ENCODE measurements around the gene RBMXL3. TPM values are rescaled to one million over a fixed set of nuclear protein-coding genes. Genes with fewer than 3 reads are reported as not detected.
A peak's percentile ranks its signal among the peaks of the same experiment; 100 is the strongest.

RBMXL3 gene
- total and polyA plus RNA-seq, 2 donors (not counting 3 experiments of a cell fraction or from before 2014, with no cell fraction given) = not detected

GRCh38 chrX:115174548-115174947 lies 14.7 kb upstream of the RBMXL3 start:
- H2AFZ ChIP-seq (ENCODE audit: low read depth, low read length) = no peak overlapping the region
- DNase-seq (ENCODE audit: low read depth, low spot score) = peak; percentile 62
- peaks cover 9% of the 10 kb centered on the region for H3K4me1 ChIP-seq (ENCODE audit: control insufficient read depth, extremely low read depth, insufficient read depth, low read length)
- H3K27ac ChIP-seq (ENCODE audit: insufficient read depth, low read depth, low read length) = peak overlapping the region; percentile 53
- no peaks in the 10 kb centered on the region for H3K27me3 ChIP-seq (ENCODE audit: control insufficient read depth in 2 of 2, insufficient read depth in 2 of 2, low read length in 2 of 2)
- dilution Hi-C loops (cut with MboI; ENCODE audit: extremely low pct_ligation_motif_present, low sequenced_read_pairs) = no loop called here
- H3K36me3 ChIP-seq (ENCODE audit: control insufficient read depth in 2 of 2, extremely low read depth in 1 of 2, insufficient read depth in 2 of 2, low read length in 2 of 2) = no peaks in the 10 kb centered on the region
- no TSS peak for BruUV-seq (replicated peaks)
- peak overlapping the region; percentile 51 for H3K9ac ChIP-seq (replicated peaks; ENCODE audit: extremely low read depth, insufficient read depth, low read length)
- H3K79me2 ChIP-seq (ENCODE audit: control insufficient read depth, insufficient read depth, low read length) = no peaks in the 10 kb centered on the region
- CTCF ChIA-PET = no interaction called here
- no peaks in the 10 kb centered on the region for H3K9me3 ChIP-seq (replicated peaks; ENCODE audit: control insufficient read depth, insufficient read depth, low read length)
- POLR2A ChIA-PET = interaction anchor here (0.6 kb wide), 1 partner anchor 455 kb away, joined by 3 read pairs; no protein-coding TSS in a partner anchor
- H3K4me3 ChIP-seq (replicated peaks in 1 of 3; ENCODE audit: insufficient read depth in 1 of 3, low read depth in 1 of 3, low read length in 3 of 3) = no peak overlapping the region
- H4K20me1 ChIP-seq (replicated peaks; ENCODE audit: control insufficient read depth, extremely low read depth, insufficient read depth, low read length) = no peaks in the 10 kb centered on the region
- intact Hi-C loops (cut with micrococcal nuclease) = loop anchor here (5.0 kb wide), 1 partner anchor 58 kb away; the partner anchor contains the start of gene LRCH2
- no peak overlapping the region for H3K4me2 ChIP-seq (ENCODE audit: insufficient read depth, low read length)
- FAIRE-seq = peak; percentile 85
- TF ChIP-seq FOS (IDR thresholded peaks at IDR 0.05; ENCODE audit: borderline replicate concordance, insufficient read depth, low read length) = peak; percentile 40
- peak; percentile 46 for TF ChIP-seq GATA2 (IDR thresholded peaks at IDR 0.05; ENCODE audit: insufficient read depth, insufficient read length, low read depth, low read length)
- TF ChIP-seq POLR2A (IDR thresholded peaks at IDR 0.05; ENCODE audit: low read depth, low read length) = no peak
- TF ChIP-seq CTCF (IDR thresholded peaks at IDR 0.05; ENCODE audit: extremely low read depth in 1 of 2, insufficient read depth in 1 of 2, low read depth in 1 of 2, low read length in 2 of 2) = no peak
- H3K9me1 ChIP-seq (replicated peaks; ENCODE audit: control insufficient read depth, extremely low read depth, insufficient read depth, low read length) = no peaks in the 10 kb centered on the region

GRCh38 chrX:115177932-115178331 lies 11.3 kb upstream of the RBMXL3 start:
- Histone ChIP-seq H3K4me2 (ENCODE audit: insufficient read depth, low read length) (no peak overlapping the region), H4K20me1 (replicated peaks; ENCODE audit: control insufficient read depth, extremely low read depth, insufficient read depth, low read length) (no peaks in the 10 kb centered on the region), H3K36me3 (ENCODE audit: control insufficient read depth in 2 of 2, extremely low read depth in 1 of 2, insufficient read depth in 2 of 2, low read length in 2 of 2) (no peaks in the 10 kb centered on the region), H3K27me3 (ENCODE audit: control insufficient read depth in 2 of 2, insufficient read depth in 2 of 2, low read length in 2 of 2) (no peaks in the 10 kb centered on the region), H3K4me1 (ENCODE audit: control insufficient read depth, extremely low read depth, insufficient read depth, low read length) (peaks cover 9% of the 10 kb centered on the region), H3K9ac (replicated peaks; ENCODE audit: extremely low read depth, insufficient read depth, low read length) (no peak overlapping the region), H3K4me3 (replicated peaks in 1 of 3; ENCODE audit: insufficient read depth in 1 of 3, low read depth in 1 of 3, low read length in 3 of 3) (no peak overlapping the region), H3K27ac (ENCODE audit: insufficient read depth, low read depth, low read length) (no peak overlapping the region), H3K9me3 (replicated peaks; ENCODE audit: control insufficient read depth, insufficient read depth, low read length) (no peaks in the 10 kb centered on the region), H2AFZ (ENCODE audit: low read depth, low read length) (no peak overlapping the region), H3K9me1 (replicated peaks; ENCODE audit: control insufficient read depth, extremely low read depth, insufficient read depth, low read length) (no peaks in the 10 kb centered on the region), H3K79me2 (ENCODE audit: control insufficient read depth, insufficient read depth, low read length) (no peaks in the 10 kb centered on the region)
- ChIA-PET CTCF (no interaction called here), POLR2A (interaction anchor here (0.5 kb wide), 1 partner anchor 302 kb away, joined by 3 read pairs; no protein-coding TSS in a partner anchor)
- intact Hi-C loops (cut with micrococcal nuclease) (no loop called here), dilution Hi-C loops (cut with MboI; ENCODE audit: extremely low pct_ligation_motif_present, low sequenced_read_pairs) (no loop called here)
- TF ChIP-seq POLR2AphosphoS5 (IDR thresholded peaks at IDR 0.05; ENCODE audit: insufficient read depth, low read depth, low read length) = no peak
- no peak for TF ChIP-seq CTCF (IDR thresholded peaks at IDR 0.05; ENCODE audit: extremely low read depth in 1 of 2, insufficient read depth in 1 of 2, low read depth in 1 of 2, low read length in 2 of 2)
- TF ChIP-seq FOS (IDR thresholded peaks at IDR 0.05; ENCODE audit: borderline replicate concordance, insufficient read depth, low read length) = no peak
- no peak for DNase-seq (ENCODE audit: low read depth, low spot score)
- no peak for FAIRE-seq
- BruUV-seq (replicated peaks) = no TSS peak
